CD4-positive, alpha-beta T cell (primary cell): ENCODE data around the gene MIPOL1. TPM values are rescaled to one million over a fixed set of nuclear protein-coding genes. Genes with fewer than 3 reads are reported as not detected.

Experiments used
- ATAC-seq: fragments of 200-7000 bp; cut with Tn5 transposase; one replicate; pipeline ENCODE4 v1.10.0; 2022; ENCODE audit warnings: mild to moderate bottlenecking; ENCODE audit not compliant: poor library complexity
- CTCF ChIA-PET: fragments of 350-600 bp; sonication (Branson Sonifier 250); formaldehyde crosslinking; loops from one replicate; lab custom pipeline; 2021; ENCODE audit warnings: antibody characterized with exemption, inconsistent platforms; lab: Charles Lee
- POLR2A ChIA-PET: fragments of 350-600 bp; sonication (Branson Sonifier 250); formaldehyde crosslinking; loops from one replicate; lab custom pipeline; 2021; ENCODE audit warnings: antibody characterized with exemption, inconsistent platforms; lab: Charles Lee
- DNase-seq, 14 experiments: peaks; one replicate each; pipeline ENCODE4 v3.0.0-alpha.2; 2013 to 2020; ENCODE audit warnings: mixed read lengths in 2 of 14
- H3K27ac ChIP-seq, 2 donors: one replicate each; pipeline versions ENCODE4 v1.5.1 to v1.7.0; 2013; ENCODE audit warnings: low read length in 2 of 2, low read depth in 1 of 2, mild to moderate bottlenecking in 1 of 2
- H3K27me3 ChIP-seq, 2 experiments: 1 replicate in 1 of 2; 2 replicates in 1 of 2; pipeline versions ENCODE4 v1.6.1 to v1.7.0; 2013; ENCODE audit warnings: low read length in 2 of 2, control low read depth in 1 of 2, mild to moderate bottlenecking in 1 of 2, moderate library complexity in 1 of 2; ENCODE audit not compliant: insufficient read depth in 2 of 2, control insufficient read depth in 1 of 2
- H3K36me3 ChIP-seq: one replicate; pipeline ENCODE4 v1.6.1; 2013; ENCODE audit warnings: low read length, control low read depth; ENCODE audit not compliant: insufficient read depth
- H3K4me1 ChIP-seq: one replicate; pipeline ENCODE4 v1.6.1; 2013; ENCODE audit warnings: low read length, control low read depth; ENCODE audit not compliant: insufficient read depth
- H3K4me3 ChIP-seq: one replicate; pipeline ENCODE4 v1.5.1; 2013; ENCODE audit warnings: mild to moderate bottlenecking, low read length, moderate library complexity
- H3K9me3 ChIP-seq, 2 experiments: 1 replicate in 1 of 2; 2 replicates in 1 of 2; pipeline versions ENCODE4 v1.6.1 to v1.7.0; 2013; ENCODE audit warnings: low read length in 2 of 2, mild to moderate bottlenecking in 2 of 2, control low read depth in 1 of 2, moderate library complexity in 1 of 2; ENCODE audit not compliant: control insufficient read depth in 1 of 2, insufficient read depth in 1 of 2
- H3K27ac Mint-ChIP-seq: one replicate; pipeline ENCODE4 v1.8.0; 2020; ENCODE audit warnings: mixed read lengths
- H3K27me3 Mint-ChIP-seq: one replicate; pipeline ENCODE4 v1.8.0; 2021; ENCODE audit warnings: mixed read lengths
- H3K36me3 Mint-ChIP-seq: one replicate; pipeline ENCODE4 v1.8.0; 2021; ENCODE audit warnings: low read depth, mixed read lengths
- H3K4me1 Mint-ChIP-seq: one replicate; pipeline ENCODE4 v1.8.0; 2021; ENCODE audit warnings: low read depth, mixed read lengths
- H3K4me3 Mint-ChIP-seq: one replicate; pipeline ENCODE4 v1.8.0; 2020; ENCODE audit warnings: mild to moderate bottlenecking, mixed read lengths
- H3K9me3 Mint-ChIP-seq: one replicate; pipeline ENCODE4 v1.8.0; 2020; ENCODE audit warnings: mixed read lengths
- CTCF ChIP-seq: fragments of 200-600 bp; IDR thresholded peaks from one replicate; pipeline ENCODE4 v1.8.0; 2022; ENCODE audit warnings: antibody characterized with exemption, mild to moderate bottlenecking
- intact Hi-C, 2 experiments: fragments of 100-400 bp; cut with DNase I in 1 of 2; cut with micrococcal nuclease in 1 of 2; formaldehyde crosslinking; loops; one replicate each; pipeline versions ENCODE4 v1.15.1 to v1.9.0; 2023 to 2025; cut with DNase I, micrococcal nuclease
- total RNA-seq, 174 experiments: library from RNA in 2 of 174; stranded (reverse) in 2 of 174; gene quantifications; one replicate each; pipeline ENCODE4 v1.2.3 and lab custom pipeline; 2021 to 2026

MIPOL1 gene
- total RNA-seq, 2 experiments from 2014 or later: 0.30 TPM; not detected in 1

GRCh38 chr14:37474191-37474590 is 276.5 kb downstream of the MIPOL1 start:
- Mint-ChIP-seq H3K36me3 (no peaks in the 10 kb centered on the region), H3K9me3 (peaks cover 10% of the 10 kb centered on the region), H3K27me3 (no peaks in the 10 kb centered on the region), H3K27ac (no peak overlapping the region), H3K4me1 (no peaks in the 10 kb centered on the region), H3K4me3 (no peak overlapping the region)
- ChIA-PET POLR2A (no interaction called here), CTCF (no interaction called here)
- Histone ChIP-seq H3K4me1 (no peaks in the 10 kb centered on the region), H3K36me3 (no peaks in the 10 kb centered on the region), H3K9me3 (no peaks in the 10 kb centered on the region), H3K4me3 (no peak overlapping the region), H3K27me3 (no peaks in the 10 kb centered on the region), H3K27ac (no peak overlapping the region)
- ATAC-seq (no peak), DNase-seq (no peak)
- intact Hi-C loops: no loop called here
- TF ChIP-seq CTCF: no peak

GRCh38 chr14:37480446-37481290 is 282.9 kb downstream of the MIPOL1 start:
- Mint-ChIP-seq H3K4me1 (no peaks in the 10 kb centered on the region), H3K9me3 (peaks cover 8% of the 10 kb centered on the region), H3K27me3 (no peaks in the 10 kb centered on the region), H3K36me3 (no peaks in the 10 kb centered on the region), H3K27ac (no peak overlapping the region), H3K4me3 (no peak overlapping the region)
- ATAC-seq (no peak), DNase-seq (no peak)
- Histone ChIP-seq H3K4me3 (no peak overlapping the region), H3K4me1 (no peaks in the 10 kb centered on the region), H3K9me3 (peaks cover 5 to 13% of the 10 kb centered on the region in 2 experiments), H3K27me3 (no peaks in the 10 kb centered on the region), H3K36me3 (no peaks in the 10 kb centered on the region), H3K27ac (no peak overlapping the region)
- no peak for TF ChIP-seq CTCF
- ChIA-PET CTCF (interaction anchor here (1.2 kb wide), 1 partner anchor 11 kb away, joined by 3 read pairs; no protein-coding TSS in a partner anchor), POLR2A (no interaction called here)
- intact Hi-C loops: no loop called here

DNA sequence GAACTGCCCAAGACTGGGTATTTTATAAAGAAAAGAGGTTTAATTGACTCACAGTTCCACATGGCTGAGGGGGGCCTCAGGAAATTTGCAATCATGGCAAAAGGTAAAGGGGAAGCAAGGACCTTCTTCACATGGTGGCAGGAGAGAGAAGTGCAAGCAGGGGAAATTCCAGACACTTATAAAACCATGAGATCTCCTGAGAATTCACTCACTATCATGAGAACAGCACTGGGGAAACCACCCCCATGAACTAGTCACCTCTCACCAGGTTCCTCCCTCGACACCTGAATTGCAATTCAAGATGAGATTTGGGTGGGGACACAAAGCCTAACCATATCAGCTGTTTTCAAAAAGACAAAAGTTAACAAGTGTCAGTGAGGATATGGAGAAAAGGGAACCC is 284.7 kb downstream of the MIPOL1 start:
- no peak for ATAC-seq
- no peak for TF ChIP-seq CTCF
- intact Hi-C loops: no loop called here

More for the DNA sequence above, 284.7 kb downstream of the MIPOL1 start:
- Mint-ChIP-seq H3K27ac (no peak overlapping the region), H3K27me3 (no peaks in the 10 kb centered on the region), H3K4me3 (no peak overlapping the region), H3K4me1 (no peaks in the 10 kb centered on the region), H3K36me3 (no peaks in the 10 kb centered on the region), H3K9me3 (peaks cover 12% of the 10 kb centered on the region)
- Histone ChIP-seq H3K27ac (no peak overlapping the region), H3K27me3 (no peaks in the 10 kb centered on the region), H3K9me3 (peaks cover 5 to 13% of the 10 kb centered on the region in 2 experiments), H3K4me3 (no peak overlapping the region), H3K4me1 (no peaks in the 10 kb centered on the region), H3K36me3 (no peaks in the 10 kb centered on the region)
- CTCF ChIA-PET: no interaction called here
- DNase-seq: no peak
- POLR2A ChIA-PET: no interaction called here
